HG03442 (cell line): Measurements from ENCODE around the gene TMEM263.
"Not testable (repeated sequence)": the region's sequence is repeated elsewhere in the genome, so short reads cannot be mapped to it uniquely, and the experiment has no call there.

ENCODE experiments used
- ATAC-seq: cut with Tn5 transposase; IDR thresholded peaks from one replicate; pipeline ENCODE4 v1.9.1; 2021; ENCODE audit warnings: mild to moderate bottlenecking, moderate library complexity; ENCODE audit not compliant: unreplicated experiment

The TMEM263 gene

DNA sequence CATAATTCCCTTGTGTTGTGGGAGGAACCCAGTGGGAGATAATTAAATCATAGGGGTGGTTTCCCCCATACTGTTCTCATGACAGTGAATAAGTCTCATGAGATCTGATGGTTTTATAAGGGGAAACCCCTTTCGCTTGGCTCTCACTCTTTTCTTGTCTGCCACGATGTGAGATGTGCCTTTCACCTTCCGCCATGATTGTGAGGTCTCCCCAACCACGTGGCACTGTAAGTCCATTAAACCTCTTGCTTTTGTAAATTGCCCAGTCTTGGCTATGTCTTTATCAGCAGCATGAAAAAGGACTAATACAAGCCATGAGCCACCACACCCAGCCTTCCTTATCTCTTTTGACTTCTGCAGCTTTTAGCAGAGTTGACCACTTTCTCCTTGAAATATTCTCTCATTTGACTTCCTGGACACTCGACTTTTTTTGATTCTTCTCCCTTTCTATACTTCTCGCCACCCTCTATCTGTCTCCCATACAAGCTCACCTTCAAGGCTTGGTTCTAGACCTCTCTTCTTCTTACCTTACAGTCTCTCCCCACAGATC lies 29.0 kb downstream of the TMEM263 start:
- no peak for ATAC-seq

DNA sequence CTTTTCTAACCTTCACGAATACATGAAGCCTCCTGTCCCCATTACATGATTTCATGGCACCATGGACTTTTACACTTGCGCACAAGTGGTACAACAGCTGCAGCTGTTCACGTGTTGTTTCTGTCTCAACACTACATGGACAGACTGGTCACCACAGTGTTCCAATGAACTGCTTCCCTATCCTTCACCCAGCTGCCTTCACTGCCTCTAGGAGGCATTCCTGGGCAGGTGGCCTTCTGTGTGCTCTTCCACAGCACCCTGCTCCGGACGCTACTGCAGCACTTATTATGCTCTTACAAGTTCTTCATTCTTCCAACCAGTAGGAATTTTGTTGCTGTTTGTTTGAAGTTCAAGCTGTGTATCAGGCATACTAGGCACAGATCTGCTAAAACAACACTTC lies 29.8 kb downstream of the TMEM263 start:
- ATAC-seq = no peak

DNA sequence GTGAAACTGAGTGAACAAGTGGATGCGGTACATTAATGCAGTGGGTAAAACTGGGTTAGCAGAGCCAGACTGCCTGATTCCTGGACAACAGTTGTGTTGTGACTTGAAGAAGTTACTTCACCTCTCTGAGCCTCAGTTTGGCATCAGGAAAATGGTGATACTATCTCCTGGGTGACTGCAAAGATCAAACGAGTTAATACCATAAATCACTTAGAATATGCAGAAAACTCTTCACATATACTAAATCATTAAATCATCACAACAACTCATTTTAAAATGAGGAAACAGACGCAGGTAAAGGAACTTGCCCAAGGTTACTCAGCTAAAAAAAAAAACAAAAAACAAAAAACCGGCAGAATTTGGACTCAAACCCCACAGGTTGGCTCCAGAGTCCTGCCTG lies 30.4 kb downstream of the TMEM263 start:
- ATAC-seq = no peak

DNA sequence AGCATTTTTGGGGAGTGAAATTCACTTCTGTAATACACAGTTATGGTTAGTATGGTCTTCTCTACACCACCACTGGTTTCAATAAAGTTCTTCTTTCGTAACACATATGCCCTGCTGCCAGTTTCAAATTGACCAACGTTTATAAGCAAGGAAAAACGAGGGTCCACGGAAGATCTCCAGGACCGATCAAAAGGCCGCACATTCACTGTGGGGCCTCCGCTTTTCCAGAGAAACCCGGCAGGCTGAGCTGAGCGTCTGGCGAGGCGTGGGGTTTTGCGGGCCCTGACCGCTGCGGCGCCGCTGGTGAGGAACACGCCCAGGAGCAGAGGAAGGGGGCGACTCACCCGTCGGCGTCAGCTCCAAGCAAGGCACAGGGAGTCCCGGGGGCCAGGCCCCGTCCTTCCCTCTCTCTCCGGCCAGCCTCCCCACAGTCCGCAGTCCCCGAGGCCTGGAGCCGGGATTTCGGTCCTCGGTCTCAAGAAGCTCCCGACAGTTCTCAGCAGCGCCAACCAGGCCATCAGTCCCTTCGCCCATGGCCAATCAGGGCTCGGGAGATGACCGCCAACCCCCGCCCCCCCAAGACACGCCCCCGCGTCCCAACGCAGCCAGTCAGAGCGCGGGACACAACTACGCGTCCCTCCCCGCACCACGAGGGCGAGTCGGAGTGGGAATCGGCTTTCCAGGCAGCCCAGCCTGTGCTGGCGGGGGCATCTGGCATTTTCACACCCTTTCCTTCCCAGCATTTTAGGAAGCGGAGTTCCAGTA lies 31.1 kb downstream of the TMEM263 start, which contains the start of gene MTERF2:
Gene MTERF2 (minus strand): TSS at position 522 of the 765 bp plus-strand sequence. CDS start 8,432 bp downstream, outside the sequence.
- peak; percentile 92 for ATAC-seq

DNA sequence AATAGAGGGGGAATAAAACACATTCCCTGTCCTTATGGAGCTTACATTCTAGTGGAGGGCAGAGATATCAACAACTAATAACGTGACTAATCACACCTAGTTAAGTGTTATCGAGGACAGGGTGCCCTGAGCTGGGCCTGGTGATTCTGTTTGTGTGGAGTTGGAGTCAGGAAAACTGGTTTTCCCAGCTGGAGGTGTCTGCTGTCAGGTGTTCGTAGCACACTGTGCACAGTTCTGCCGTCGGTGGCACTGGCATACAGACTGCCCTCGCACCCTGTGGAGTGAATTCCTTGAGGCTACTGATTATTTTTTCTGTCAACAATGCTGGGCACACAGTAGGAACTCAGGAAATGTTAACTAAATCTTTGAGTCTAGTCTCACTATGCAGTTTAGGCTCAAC lies 32.1 kb downstream of the TMEM263 start:
- ATAC-seq = no peak

DNA sequence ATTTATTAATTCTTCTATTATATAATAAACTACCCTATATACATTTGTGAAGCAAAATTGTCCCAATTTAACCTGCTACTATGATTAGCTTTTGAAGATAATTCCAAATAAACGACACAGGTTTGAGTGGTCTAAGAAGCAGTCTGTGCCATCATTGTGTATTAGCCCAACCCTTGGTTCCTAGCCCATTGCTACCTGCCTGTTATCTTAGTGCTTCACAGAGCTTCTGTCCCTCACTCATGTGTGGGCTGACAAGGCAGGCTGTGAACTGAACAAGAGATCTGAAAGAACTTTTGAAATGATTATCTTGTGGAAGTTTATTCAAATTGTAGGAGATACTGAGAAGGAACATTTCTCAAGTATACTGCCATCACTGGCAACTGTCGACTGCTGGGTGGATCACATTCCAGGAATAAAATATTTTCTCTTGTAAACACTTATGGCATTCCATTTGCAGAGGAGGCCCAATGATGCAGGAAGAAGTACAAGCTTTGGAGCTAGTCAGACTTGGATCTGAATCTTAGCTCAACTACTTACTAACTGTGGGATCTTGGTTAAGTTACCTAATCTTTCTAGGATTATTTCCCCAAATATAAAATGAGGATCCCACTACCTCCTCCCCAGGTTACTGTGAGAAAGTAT lies 39.0 kb downstream of the TMEM263 start:
- no peak for ATAC-seq

DNA sequence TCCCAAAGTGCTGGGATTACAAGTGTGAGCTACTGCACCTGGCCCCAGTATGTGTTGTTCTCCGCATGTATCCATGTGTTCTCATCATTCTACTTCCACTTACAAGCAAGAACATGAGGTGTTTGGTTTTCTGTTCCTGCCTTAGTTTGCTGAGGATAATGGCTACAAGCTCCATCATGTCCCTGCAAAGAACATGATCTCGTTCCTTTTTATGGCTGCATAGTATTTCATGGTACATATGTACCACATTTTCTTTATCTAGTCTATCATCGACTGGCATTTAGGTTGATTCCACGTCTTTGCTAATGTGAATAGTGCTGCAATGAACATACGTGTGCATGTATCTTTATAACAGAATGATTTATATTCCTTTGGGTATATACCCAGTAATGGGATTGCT lies 40.4 kb downstream of the TMEM263 start:
- ATAC-seq = not testable (repeated sequence)

DNA sequence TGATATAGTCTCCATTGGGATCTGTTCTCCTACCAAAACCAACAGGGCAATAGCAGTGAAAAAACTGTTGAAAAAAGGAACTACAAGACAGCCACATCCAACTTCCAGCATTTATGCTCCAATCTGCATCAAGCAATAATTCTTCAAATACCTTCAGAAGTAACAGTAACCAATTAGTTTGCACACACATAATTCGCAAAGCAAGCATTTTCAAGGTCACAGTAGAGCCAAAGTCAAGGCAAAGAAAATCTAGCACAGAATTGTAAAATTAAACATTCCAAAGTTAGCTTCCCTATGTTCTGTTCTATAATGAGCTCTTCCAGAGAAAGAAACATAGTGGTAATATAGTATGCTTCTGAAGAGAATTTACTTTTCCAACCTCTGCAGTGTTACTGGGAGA lies 42.2 kb downstream of the TMEM263 start:
- ATAC-seq = no peak

DNA sequence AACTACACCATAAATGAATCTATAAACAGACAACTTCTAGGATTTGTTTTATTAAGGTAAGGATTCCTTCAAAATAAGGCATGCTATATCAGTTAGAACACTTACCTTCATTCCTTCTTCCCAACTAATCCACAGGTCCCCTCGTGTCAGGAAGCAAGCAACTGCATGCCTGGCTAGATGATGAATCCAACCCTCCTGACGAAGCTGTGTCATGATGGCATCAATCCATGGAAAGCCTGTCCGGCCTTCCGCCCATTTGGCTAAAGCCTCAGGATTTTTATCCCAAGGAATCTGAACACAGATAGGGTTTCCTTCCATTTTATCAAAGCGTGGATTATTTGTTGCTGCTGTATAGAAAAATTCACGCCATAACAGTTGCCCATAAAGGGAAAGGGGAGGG lies 43.7 kb downstream of the TMEM263 start:
- no peak for ATAC-seq

DNA sequence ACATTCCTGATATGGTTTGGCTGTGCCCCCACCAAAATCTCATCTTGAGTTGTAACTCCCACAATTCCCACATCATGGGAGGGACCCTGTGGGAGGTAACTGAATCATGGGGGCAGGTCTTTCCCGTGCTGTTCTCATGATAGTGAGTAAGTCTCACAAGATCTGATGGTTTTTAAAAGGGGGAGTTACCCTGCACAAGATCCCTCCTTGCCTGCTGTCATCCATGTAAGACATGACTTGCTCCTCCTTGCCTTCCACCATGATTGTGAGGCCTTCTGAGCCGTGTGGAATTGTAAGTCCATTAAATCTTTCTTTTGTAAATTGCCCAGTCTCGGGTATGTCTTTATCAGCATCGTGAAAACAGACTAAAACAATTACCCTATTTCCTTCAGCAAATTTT lies 47.0 kb downstream of the TMEM263 start:
- ATAC-seq = not testable (repeated sequence)

DNA sequence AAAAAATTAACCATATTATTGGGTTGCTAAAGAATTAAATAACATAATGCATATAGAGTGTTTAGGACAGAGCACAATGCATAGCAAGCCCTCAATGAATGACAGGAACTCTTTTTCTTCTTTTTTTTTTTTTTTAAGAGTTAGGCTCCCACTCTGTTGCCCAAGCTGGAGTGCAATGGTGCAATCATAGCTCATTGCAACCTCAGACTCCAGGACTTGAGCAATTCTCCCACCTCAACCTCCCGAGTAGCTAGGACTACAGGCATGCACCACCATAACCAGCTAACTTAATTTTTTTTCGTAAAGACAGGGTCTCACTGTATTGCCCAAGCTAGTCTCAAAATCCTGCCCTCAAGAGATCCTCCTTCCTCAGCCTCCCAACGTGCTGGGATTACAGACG lies 51.7 kb downstream of the TMEM263 start:
- no peak for ATAC-seq

DNA sequence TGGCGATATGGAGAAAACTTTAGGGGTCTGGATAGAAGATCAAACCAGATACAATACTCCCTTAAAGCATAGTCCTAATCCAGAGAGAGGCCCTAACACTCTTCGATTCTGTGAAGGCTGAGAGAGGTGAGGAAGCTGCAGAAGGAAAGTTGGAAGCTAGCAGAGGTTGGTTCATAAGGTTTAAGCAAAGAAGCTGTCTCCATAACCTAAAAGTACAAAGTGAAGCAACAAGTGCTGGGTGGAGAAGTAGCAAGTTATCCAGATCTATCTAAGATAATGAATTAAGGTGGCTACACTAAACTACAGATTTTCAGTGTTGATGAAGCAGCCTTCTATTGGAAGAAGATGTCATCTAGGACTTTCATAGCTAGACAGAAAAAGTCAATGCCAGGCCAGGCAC lies 55.8 kb downstream of the TMEM263 start:
- no peak for ATAC-seq

DNA sequence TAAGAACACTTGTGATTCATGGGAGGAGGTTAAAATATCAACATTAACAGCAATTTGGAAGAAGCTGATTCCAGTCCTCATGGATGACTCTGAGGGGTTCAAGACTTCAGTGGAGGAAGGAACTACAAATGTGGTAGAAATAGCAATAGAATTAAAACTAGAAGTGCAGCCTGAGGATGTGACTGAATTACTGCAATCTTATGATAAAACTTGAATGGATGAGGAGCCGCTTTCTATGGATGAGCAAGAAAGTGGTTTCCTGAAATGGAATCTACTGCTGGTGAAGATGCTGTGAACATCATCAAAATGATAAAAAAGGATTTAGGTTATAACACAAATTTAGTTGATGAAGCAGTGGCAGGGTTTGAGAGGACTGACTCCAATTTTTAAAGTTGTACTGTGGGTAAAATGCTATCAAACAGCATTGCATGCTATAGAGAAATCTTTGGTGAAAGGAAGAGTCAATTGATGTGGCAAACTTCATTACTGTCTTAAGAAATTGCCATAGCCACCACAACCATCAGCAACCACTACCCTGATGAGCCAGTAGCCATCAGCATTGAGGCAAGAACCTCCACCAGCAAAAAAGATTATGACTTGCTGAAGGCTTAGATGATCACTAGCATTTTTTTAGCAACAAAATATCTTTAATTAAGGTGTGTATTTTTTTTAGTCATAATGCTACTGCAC lies 57.2 kb downstream of the TMEM263 start:
- ATAC-seq = no peak

DNA sequence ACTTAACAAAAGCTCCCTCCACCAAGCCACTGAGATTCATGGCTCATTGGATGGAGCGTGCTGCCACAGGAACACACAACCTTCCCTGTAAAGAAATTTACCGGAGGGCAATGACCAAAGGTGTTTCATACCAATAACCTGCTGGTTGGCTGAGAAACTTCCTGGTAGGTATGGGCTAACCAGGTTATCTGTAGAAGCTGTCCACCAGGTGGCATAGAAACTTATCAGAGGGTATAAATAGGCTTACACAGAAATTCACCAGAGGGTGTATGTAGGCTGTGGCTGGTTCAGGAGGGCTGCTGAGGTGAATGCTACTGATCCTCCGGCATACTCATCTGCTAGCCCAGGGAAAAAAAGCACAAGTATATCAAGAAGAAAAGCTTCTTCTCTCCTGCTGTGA lies 58.3 kb downstream of the TMEM263 start:
- no peak for ATAC-seq

DNA sequence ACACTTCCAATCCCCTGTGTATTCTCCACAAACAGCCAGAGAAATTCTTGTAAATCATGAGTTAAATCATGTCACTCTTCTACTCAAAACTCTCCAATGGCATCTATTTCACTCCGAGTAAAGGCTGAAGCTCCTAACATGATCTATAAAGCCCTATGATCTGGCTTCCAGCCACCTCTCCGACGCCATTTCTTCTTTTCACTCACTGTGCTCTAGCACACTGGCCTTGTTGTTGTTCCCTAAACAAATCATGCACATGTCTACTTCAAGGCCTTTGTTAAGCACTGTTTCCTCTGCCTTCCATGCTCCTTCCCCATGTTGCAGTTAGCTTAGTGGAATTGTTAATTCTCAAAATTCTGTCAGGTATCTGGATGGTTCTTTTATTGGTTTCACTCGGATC lies 61.3 kb downstream of the TMEM263 start:
- ATAC-seq = no peak

DNA sequence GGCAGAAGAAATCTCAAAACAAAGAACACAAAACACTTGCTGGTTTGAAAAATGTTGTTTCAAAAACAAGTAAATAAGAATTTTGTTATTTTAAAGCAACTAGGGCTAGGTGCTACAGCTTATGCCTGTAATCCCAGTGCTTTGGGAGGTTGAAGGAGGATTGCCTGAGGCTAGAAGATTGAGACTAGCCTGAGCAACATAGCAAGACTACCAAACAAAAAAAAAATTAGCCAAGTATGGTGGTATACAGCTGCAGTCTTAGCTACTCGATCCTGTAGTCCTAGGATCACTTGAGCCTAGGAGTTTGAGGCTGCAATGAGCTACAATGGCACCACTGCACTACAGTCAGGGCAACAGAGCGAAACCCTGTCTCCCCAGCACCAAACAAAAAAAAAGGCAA lies 63.8 kb downstream of the TMEM263 start:
- no peak for ATAC-seq
